H9 (cell line): ENCODE data around the gene CLIC1. TPM values are rescaled to one million over a fixed set of nuclear protein-coding genes. Genes with fewer than 3 reads are reported as not detected.
A peak's percentile ranks its signal among the peaks of the same experiment; 100 is the strongest.

Experiments
- DNase-seq: peaks from one replicate; pipeline ENCODE4 v3.0.0-alpha.2; 2017
- H2AFZ ChIP-seq: one replicate; pipeline ENCODE4 v1.6.1; 2013; ENCODE audit warnings: mild to moderate bottlenecking, low read length, control low read depth, moderate library complexity
- H2AK5ac ChIP-seq: 2 replicates; pipeline ENCODE4 v1.6.1; 2013; ENCODE audit warnings: low read length, control low read depth, mixed read lengths; ENCODE audit not compliant: insufficient read length
- H2BK120ac ChIP-seq: one replicate; pipeline ENCODE4 v1.6.1; 2013; ENCODE audit warnings: low read depth, mild to moderate bottlenecking, low read length, control low read depth, inconsistent platforms; ENCODE audit not compliant: poor library complexity, severe bottlenecking
- H2BK12ac ChIP-seq: 2 replicates; pipeline ENCODE4 v1.6.1; 2013; ENCODE audit warnings: low read length, control low read depth, mixed read lengths, low read depth; ENCODE audit not compliant: insufficient read length
- H2BK15ac ChIP-seq: 2 replicates; pipeline ENCODE4 v1.6.1; 2013; ENCODE audit warnings: low read depth, low read length, control low read depth
- H2BK20ac ChIP-seq: one replicate; pipeline ENCODE4 v1.6.1; 2013; ENCODE audit warnings: low read depth, mild to moderate bottlenecking, low read length, control low read depth, inconsistent platforms; ENCODE audit not compliant: poor library complexity, severe bottlenecking
- H2BK5ac ChIP-seq: 2 replicates; pipeline ENCODE4 v1.6.1; 2013; ENCODE audit warnings: low read length, control low read depth, mixed read lengths; ENCODE audit not compliant: insufficient read length
- H3K14ac ChIP-seq: 2 replicates; pipeline ENCODE4 v1.6.1; 2013; ENCODE audit warnings: low read length, control low read depth; ENCODE audit not compliant: insufficient read depth
- H3K18ac ChIP-seq: 2 replicates; pipeline ENCODE4 v1.6.1; 2013; ENCODE audit warnings: low read depth, mild to moderate bottlenecking, mixed read lengths, low read length, control low read depth; ENCODE audit not compliant: insufficient read length
- H3K23ac ChIP-seq: 2 replicates; pipeline ENCODE4 v1.6.1; 2013; ENCODE audit warnings: low read length, control low read depth, mixed read lengths, low read depth; ENCODE audit not compliant: insufficient read length
- H3K23me2 ChIP-seq: 2 replicates; pipeline ENCODE4 v1.6.1; 2013; ENCODE audit warnings: low read depth, mild to moderate bottlenecking, mixed read lengths, low read length, control low read depth; ENCODE audit not compliant: insufficient read length, poor library complexity, severe bottlenecking
- H3K27ac ChIP-seq: 2 replicates; pipeline ENCODE4 v1.5.1; 2013; ENCODE audit warnings: low read length, control low read depth, mixed read lengths, low read depth; ENCODE audit not compliant: insufficient read length
- H3K27me3 ChIP-seq: 2 replicates; pipeline ENCODE4 v1.6.1; 2013; ENCODE audit warnings: low read length, control low read depth, inconsistent platforms; ENCODE audit not compliant: insufficient read depth
- H3K4ac ChIP-seq: 2 replicates; pipeline ENCODE4 v1.6.1; 2013; ENCODE audit warnings: low read depth, mild to moderate bottlenecking, control low read depth, inconsistent platforms, low read length, moderate library complexity
- H3K4me1 ChIP-seq: 2 replicates; pipeline ENCODE4 v1.6.1; 2013; ENCODE audit warnings: low read length, control low read depth, inconsistent platforms; ENCODE audit not compliant: insufficient read depth
- H3K4me2 ChIP-seq: 2 replicates; pipeline ENCODE4 v1.6.1; 2013; ENCODE audit warnings: low read length, control low read depth, mixed read lengths; ENCODE audit not compliant: insufficient read length, insufficient read depth
- H3K56ac ChIP-seq: 2 replicates; pipeline ENCODE4 v1.6.1; 2013; ENCODE audit warnings: low read depth, mild to moderate bottlenecking, mixed read lengths, low read length, control low read depth; ENCODE audit not compliant: insufficient read length
- H3K79me1 ChIP-seq: 2 replicates; pipeline ENCODE4 v1.6.1; 2013; ENCODE audit warnings: low read depth, mild to moderate bottlenecking, moderate library complexity, low read length, control low read depth, inconsistent platforms; ENCODE audit not compliant: insufficient read depth, poor library complexity, severe bottlenecking
- H3K79me2 ChIP-seq: 2 replicates; pipeline ENCODE4 v1.6.1; 2013; ENCODE audit warnings: low read length, control low read depth, inconsistent platforms; ENCODE audit not compliant: insufficient read depth
- H3K9ac ChIP-seq: 2 replicates; pipeline ENCODE4 v1.6.1; 2013; ENCODE audit warnings: low read length, control low read depth, mixed read lengths; ENCODE audit not compliant: insufficient read length; ENCODE audit errors: extremely low read depth
- H3K9me3 ChIP-seq: one replicate; pipeline ENCODE4 v1.6.1; 2013; ENCODE audit warnings: low read depth, low read length, inconsistent platforms; ENCODE audit not compliant: control insufficient read depth
- H3T11ph ChIP-seq: one replicate; pipeline ENCODE4 v1.6.1; 2013; ENCODE audit warnings: mild to moderate bottlenecking, low read length, control low read depth, inconsistent platforms
- H4K20me1 ChIP-seq: one replicate; pipeline ENCODE4 v1.6.1; 2013; ENCODE audit not compliant: control insufficient read depth, insufficient read length, insufficient read depth
- H4K5ac ChIP-seq: 2 replicates; pipeline ENCODE4 v1.6.1; 2013; ENCODE audit warnings: low read depth, mild to moderate bottlenecking, mixed read lengths, low read length, control low read depth; ENCODE audit not compliant: insufficient read length
- H4K8ac ChIP-seq: replicated peaks from 2 replicates; pipeline ENCODE4 v1.6.1; 2013; ENCODE audit warnings: low read length, control low read depth, mixed read lengths, low read depth; ENCODE audit not compliant: insufficient read length
- H4K91ac ChIP-seq: 2 replicates; pipeline ENCODE4 v1.6.1; 2013; ENCODE audit warnings: low read depth, mild to moderate bottlenecking, moderate library complexity, mixed read lengths, low read length, control low read depth; ENCODE audit not compliant: insufficient read length
- H3K27ac Mint-ChIP-seq, 3 experiments: 2 replicates in 2 of 3; 3 replicates in 1 of 3; pipeline ENCODE4 v1.8.0; 2020 to 2021; ENCODE audit warnings: mixed read lengths in 3 of 3, mild to moderate bottlenecking in 1 of 3, moderate library complexity in 1 of 3
- H3K27me3 Mint-ChIP-seq: 2 replicates; pipeline ENCODE4 v1.8.0; 2021; ENCODE audit warnings: low read depth, mild to moderate bottlenecking, moderate library complexity, mixed read lengths
- H3K36me3 Mint-ChIP-seq, 3 experiments: 2 replicates in 2 of 3; 3 replicates in 1 of 3; pipeline ENCODE4 v1.8.0; 2020 to 2021; ENCODE audit warnings: low read depth in 3 of 3, mixed read lengths in 3 of 3; ENCODE audit not compliant: insufficient read depth in 1 of 3
- H3K4me1 Mint-ChIP-seq, 2 experiments: 2 replicates each; pipeline ENCODE4 v1.8.0; 2020; ENCODE audit warnings: mixed read lengths in 2 of 2
- H3K4me3 Mint-ChIP-seq, 2 experiments: 2 replicates in 1 of 2; 3 replicates in 1 of 2; pipeline ENCODE4 v1.8.0; 2020 to 2021; ENCODE audit warnings: mild to moderate bottlenecking in 2 of 2, mixed read lengths in 2 of 2, moderate library complexity in 1 of 2
- H3K9me3 Mint-ChIP-seq, 2 experiments: 2 replicates in 1 of 2; 3 replicates in 1 of 2; pipeline ENCODE4 v1.8.0; 2020; ENCODE audit warnings: mild to moderate bottlenecking in 2 of 2, mixed read lengths in 2 of 2, moderate library complexity in 1 of 2
- CTCF ChIP-seq: fragments of 200-600 bp; sonication (generic); conservative IDR thresholded peaks from 3 replicates; pipeline ENCODE4 v1.8.0; 2021; ENCODE audit warnings: antibody characterized with exemption, mild to moderate bottlenecking
- WGBS: extraction: QIAGEN DNeasy Blood & Tissue Kit; methylation state at CpG from one replicate; pipeline ENCODE4 v1.1.7; 2013; ENCODE audit warnings: missing lambda C conversion rate, low lambda C conversion rate, mixed read lengths; ENCODE audit not compliant: insufficient read length; ENCODE audit errors: extremely low coverage; 5-methylcytosine and 5-hydroxymethylcytosine counted together
- microRNA-seq: library from miRNA; unstranded; fragments of <30 nt; microRNA quantifications from one replicate; pipeline ENCODE4, GENCODE V29; 2020; ENCODE audit warnings: borderline microRNAs expressed
- total RNA-seq: library from RNA; stranded (reverse); gene quantifications from 2 replicates; pipeline ENCODE4 v1.2.1, GENCODE V29; 2021

CLIC1 gene
- total RNA-seq, 1 experiment from 2014 or later: 265 TPM

- no peaks in the 10 kb centered on the region for H3K79me2 ChIP-seq
- Mint-ChIP-seq H3K36me3 (peaks cover under 1 to 8% (median 2%) of the 10 kb centered on the region in 3 experiments), H3K4me3 (peak overlapping the region; percentile 76 to 89), H3K4me1 (peaks cover 20 to 25% of the 10 kb centered on the region in 2 experiments), H3K9me3 (no peaks in the 10 kb centered on the region; a peak in 3 of 5 replicates), H3K27ac (peak overlapping the region in 1 of 3 experiments; percentile 57; a peak in 1 of 7 replicates), H3K27me3 (peaks cover 29% of the 10 kb centered on the region)
- H2BK15ac ChIP-seq: no peak overlapping the region
- H2BK12ac ChIP-seq: no peak overlapping the region
- no peaks in the 10 kb centered on the region for H3K4me1 ChIP-seq
- no peak for TF ChIP-seq CTCF
- peak; percentile 56 for DNase-seq
- H3K14ac ChIP-seq: peak overlapping the region; percentile 26; the same call in 1 of the 2 replicates
- no peak overlapping the region for H4K91ac ChIP-seq
- no peak overlapping the region for H2AFZ ChIP-seq
- peak overlapping the region; percentile 92 for H3K4me2 ChIP-seq
- H4K5ac ChIP-seq: no peak overlapping the region
- no peak overlapping the region for H3K4ac ChIP-seq
- H4K20me1 ChIP-seq: no peaks in the 10 kb centered on the region
- no peak overlapping the region for H2BK5ac ChIP-seq
- no peak overlapping the region for H3K23ac ChIP-seq
- H3K56ac ChIP-seq: no peak overlapping the region
- H2AK5ac ChIP-seq: no peak overlapping the region
- no peaks in the 10 kb centered on the region for H3K9me3 ChIP-seq
- peak overlapping the region; percentile 44 for H3K18ac ChIP-seq
- WGBS: no CpG with 5 or more reads among the region's 40 CpGs
- no peak overlapping the region for H2BK20ac ChIP-seq
- H3K79me1 ChIP-seq: no peaks in the 10 kb centered on the region
- H2BK120ac ChIP-seq: no peak overlapping the region
- H3K27ac ChIP-seq: no peak overlapping the region
- no peak overlapping the region for H4K8ac ChIP-seq
- H3K27me3 ChIP-seq: no peaks in the 10 kb centered on the region; the same call in 1 of the 2 replicates
- no peak overlapping the region for H3T11ph ChIP-seq
- H3K23me2 ChIP-seq: peaks cover 18% of the 10 kb centered on the region
- no peak overlapping the region for H3K9ac ChIP-seq
These were observed 55.1 kb downstream of the CLIC1 start for GRCh38 chr6:31681135-31681671.

Small RNAs within 50 kb of the gene (microRNA-seq; reads per million reads assigned to microRNA genes)
- gene MIR4646: not detected

Other genes starting within 250 kb of the CLIC1 start
- gene MICB, start 238.4 kb downstream of the CLIC1 start, total RNA-seq: 6.2 and 6.8 TPM in 2 replicates
- not detected in 2 replicates for gene MCCD1, start 207.6 kb downstream of the CLIC1 start, total RNA-seq
- gene DDX39B, start 194.5 kb downstream of the CLIC1 start, total RNA-seq: 800 and 813 TPM in 2 replicates
- gene ATP6V1G2, start 189.9 kb downstream of the CLIC1 start, total RNA-seq: 3.6 and 3.8 TPM in 2 replicates
- 11.8 and 15.1 TPM in 2 replicates for gene NFKBIL1, start 188.9 kb downstream of the CLIC1 start, total RNA-seq
- gene LTA, start 164.2 kb downstream of the CLIC1 start, total RNA-seq: not detected in 2 replicates
- not detected in 2 replicates for gene TNF, start 161.0 kb downstream of the CLIC1 start, total RNA-seq
- gene LTB, start 154.1 kb downstream of the CLIC1 start, total RNA-seq: not detected in 2 replicates
- not detected in 2 replicates for gene LST1, start 150.3 kb downstream of the CLIC1 start, total RNA-seq
- gene NCR3, start 143.5 kb downstream of the CLIC1 start, total RNA-seq: 0.55 and 0.64 TPM in 2 replicates
- 3.2 and 4.2 TPM in 2 replicates for gene AIF1, start 121.3 kb downstream of the CLIC1 start, total RNA-seq
- 381 and 383 TPM in 2 replicates for gene PRRC2A, start 115.8 kb downstream of the CLIC1 start, total RNA-seq
- gene BAG6, start 83.9 kb downstream of the CLIC1 start, total RNA-seq: 415 and 417 TPM in 2 replicates
- gene APOM, start 80.6 kb downstream of the CLIC1 start, total RNA-seq: 3.6 and 3.9 TPM in 2 replicates
- gene C6orf47, start 75.8 kb downstream of the CLIC1 start, total RNA-seq: 18.4 and 19.0 TPM in 2 replicates
- 23.9 and 26.8 TPM in 2 replicates for gene GPANK1, start 71.5 kb downstream of the CLIC1 start, total RNA-seq
- 178 and 187 TPM in 2 replicates for gene CSNK2B, start 70.5 kb downstream of the CLIC1 start, total RNA-seq
- gene LY6G5B, start 66.6 kb downstream of the CLIC1 start, total RNA-seq: 21.3 and 21.6 TPM in 2 replicates
- gene LY6G5C, start 55.5 kb downstream of the CLIC1 start, total RNA-seq: 1.8 and 2.2 TPM in 2 replicates
- gene ABHD16A, start 33.2 kb downstream of the CLIC1 start, total RNA-seq: 32.9 and 34.4 TPM in 2 replicates
- gene LY6G6F, start 29.7 kb downstream of the CLIC1 start, total RNA-seq: not detected in 2 replicates
- not detected in 2 replicates for gene LY6G6D, start 21.2 kb downstream of the CLIC1 start, total RNA-seq
- 0.24 TPM in 1 of 2 replicates, not detected in the other for gene LY6G6C, start 14.8 kb downstream of the CLIC1 start, total RNA-seq
- not detected in 2 replicates for gene MPIG6B, start 13.2 kb downstream of the CLIC1 start, total RNA-seq
- gene DDAH2, start 7.2 kb downstream of the CLIC1 start, total RNA-seq: 70.5 and 73.2 TPM in 2 replicates
- 21.5 and 22.4 TPM in 2 replicates for gene MSH5, start 3.5 kb upstream of the CLIC1 start, total RNA-seq
- 3.2 and 4.3 TPM in 2 replicates for gene SAPCD1, start 26.1 kb upstream of the CLIC1 start, total RNA-seq
- 2.5 TPM in 2 replicates for gene VWA7, start 40.8 kb upstream of the CLIC1 start, total RNA-seq
- 148 and 154 TPM in 2 replicates for gene VARS1, start 59.2 kb upstream of the CLIC1 start, total RNA-seq
- gene LSM2, start 70.4 kb upstream of the CLIC1 start, total RNA-seq: 114 and 123 TPM in 2 replicates
- 1.6 and 2.5 TPM in 2 replicates for gene HSPA1L, start 78.8 kb upstream of the CLIC1 start, total RNA-seq
- gene HSPA1A, start 79.0 kb upstream of the CLIC1 start, total RNA-seq: 51.2 and 51.7 TPM in 2 replicates
- 85.1 and 90.5 TPM in 2 replicates for gene HSPA1B, start 91.2 kb upstream of the CLIC1 start, total RNA-seq
- 35.1 and 36.2 TPM in 2 replicates for gene NEU1, start 126.3 kb upstream of the CLIC1 start, total RNA-seq
- 3.3 and 3.8 TPM in 2 replicates for gene SLC44A4, start 142.5 kb upstream of the CLIC1 start, total RNA-seq
- gene EHMT2, start 161.2 kb upstream of the CLIC1 start, total RNA-seq: 121 and 124 TPM in 2 replicates
- 31.0 and 32.7 TPM in 2 replicates for gene ZBTB12, start 165.6 kb upstream of the CLIC1 start, total RNA-seq
- 0.66 and 0.86 TPM in 2 replicates for gene C2, start 191.2 kb upstream of the CLIC1 start, total RNA-seq
- 0.31 and 0.39 TPM in 2 replicates for gene CFB, start 209.6 kb upstream of the CLIC1 start, total RNA-seq
- gene NELFE, start 222.4 kb upstream of the CLIC1 start, total RNA-seq: 90.8 and 91.4 TPM in 2 replicates
- 78.8 and 86.2 TPM in 2 replicates for gene SKIC2, start 222.6 kb upstream of the CLIC1 start, total RNA-seq
- gene DXO, start 235.6 kb upstream of the CLIC1 start, total RNA-seq: 21.6 and 22.9 TPM in 2 replicates
- gene C4A, start 245.5 kb upstream of the CLIC1 start, total RNA-seq: 4.3 and 5.1 TPM in 2 replicates